Measurements from ENCODE around the gene SLCO1B3.

GRCh38 chr12:20852649-20853048 lies 42.1 kb downstream of the SLCO1B3 start:
- TF ChIP-seq CTCF (IDR thresholded peaks at IDR 0.05; ENCODE audit: borderline replicate concordance, extremely low read depth, low read length, poor library complexity, severe bottlenecking) (no peak), EZH2 (IDR thresholded peaks at IDR 0.05; ENCODE audit: borderline replicate concordance, low read depth, low read length, severe bottlenecking) (no peak)
